IMR-90 (cell line): ENCODE results near the gene CTAGE15. TPM values are rescaled to one million over a fixed set of nuclear protein-coding genes. Genes with fewer than 3 reads are reported as not detected.
"Not testable (repeated sequence)": the region's sequence is repeated elsewhere in the genome, so short reads cannot be mapped to it uniquely, and the experiment has no call there.

Experiments
- ATAC-seq: fragments of 200-7000 bp; cut with Tn5 transposase; 2 replicates; pipeline ENCODE4 v1.9.1; 2020; ENCODE audit warnings: low read depth, mild to moderate bottlenecking, moderate library complexity
- BruUV-seq: library from RNA; stranded (reverse); fragments of 400-500 nt; replicated peaks from 2 replicates; lab custom pipeline; 2021; lab: Mats Ljungman, UMichigan
- CTCF ChIA-PET: fragments of 300-600 bp; formaldehyde crosslinking; extraction: SDS; loops from one replicate; lab custom pipeline; 2021; ENCODE audit warnings: antibody characterized with exemption; lab: Yijun Ruan, JAX
- POLR2A ChIA-PET: fragments of 300-600 bp; sonication (Branson Sonifier 250); formaldehyde crosslinking; loops from one replicate; lab custom pipeline; 2022; ENCODE audit warnings: antibody characterized with exemption; ENCODE audit not compliant: unreplicated experiment; lab: Charles Lee
- DNase-seq: peaks from one replicate; pipeline ENCODE4 v3.0.0; 2013
- H2AFZ ChIP-seq: replicated peaks from 2 replicates; pipeline ENCODE3; 2013; ENCODE audit warnings: low read length, mild to moderate bottlenecking; ENCODE audit not compliant: poor library complexity
- H2AK5ac ChIP-seq: 2 replicates; pipeline ENCODE4 v1.6.1; 2013; ENCODE audit warnings: low read depth, low read length, inconsistent platforms
- H2AK9ac ChIP-seq: replicated peaks from 2 replicates; pipeline ENCODE3; 2013; ENCODE audit warnings: mild to moderate bottlenecking, low read depth, low read length, moderate library complexity; ENCODE audit not compliant: poor library complexity
- H2BK120ac ChIP-seq: 2 replicates; pipeline ENCODE4 v1.6.1; 2013; ENCODE audit warnings: low read depth, low read length, inconsistent platforms
- H2BK15ac ChIP-seq: 3 replicates; pipeline ENCODE4 v1.6.1; 2013; ENCODE audit warnings: low read depth, low read length, inconsistent platforms
- H2BK20ac ChIP-seq: 2 replicates; pipeline ENCODE4 v1.6.1; 2013; ENCODE audit warnings: low read depth, mild to moderate bottlenecking, inconsistent platforms, low read length, moderate library complexity
- H2BK5ac ChIP-seq: 2 replicates; pipeline ENCODE4 v1.6.1; 2013; ENCODE audit warnings: mild to moderate bottlenecking, low read depth, low read length, inconsistent platforms; ENCODE audit not compliant: poor library complexity, severe bottlenecking
- H3K14ac ChIP-seq: replicated peaks from 2 replicates; pipeline ENCODE4 v1.6.1; 2013; ENCODE audit warnings: low read depth, low read length, inconsistent platforms
- H3K18ac ChIP-seq: 2 replicates; pipeline ENCODE4 v1.6.1; 2013; ENCODE audit warnings: low read depth, low read length, control low read depth
- H3K23ac ChIP-seq: 2 replicates; pipeline ENCODE4 v1.6.1; 2013; ENCODE audit warnings: low read depth, low read length, inconsistent platforms
- H3K27ac ChIP-seq: 2 replicates; pipeline ENCODE4 v1.5.1; 2013; ENCODE audit warnings: mild to moderate bottlenecking, control low read depth, low read length; ENCODE audit not compliant: insufficient read depth
- H3K27me3 ChIP-seq: 2 replicates; pipeline ENCODE4 v1.6.1; 2013; ENCODE audit warnings: low read length; ENCODE audit not compliant: control insufficient read depth, insufficient read depth
- H3K36me3 ChIP-seq: 2 replicates; pipeline ENCODE4 v1.6.1; 2013; ENCODE audit warnings: low read length, mixed read lengths; ENCODE audit not compliant: control insufficient read depth, insufficient read depth
- H3K4ac ChIP-seq: 2 replicates; pipeline ENCODE4 v1.6.1; 2013; ENCODE audit warnings: low read depth, low read length, inconsistent platforms
- H3K4me1 ChIP-seq: 2 replicates; pipeline ENCODE4 v1.6.1; 2013; ENCODE audit warnings: low read length, mixed read lengths; ENCODE audit not compliant: control insufficient read depth, insufficient read depth
- H3K4me2 ChIP-seq: 2 replicates; pipeline ENCODE4 v1.6.1; 2013; ENCODE audit warnings: low read depth, mild to moderate bottlenecking, control low read depth, low read length, moderate library complexity
- H3K4me3 ChIP-seq: 2 replicates; pipeline ENCODE4 v1.5.1; 2013; ENCODE audit warnings: low read depth, mild to moderate bottlenecking, control low read depth, low read length, moderate library complexity; ENCODE audit not compliant: insufficient read depth
- H3K56ac ChIP-seq: 2 replicates; pipeline ENCODE4 v1.6.1; 2013; ENCODE audit warnings: low read length, inconsistent platforms; ENCODE audit not compliant: insufficient read depth; ENCODE audit errors: extremely low read depth
- H3K79me1 ChIP-seq, 2 experiments: 2 replicates each; pipeline ENCODE4 v1.6.1; 2013; ENCODE audit warnings: low read length in 2 of 2, inconsistent platforms in 1 of 2, low read depth in 1 of 2
- H3K9ac ChIP-seq: 2 replicates; pipeline ENCODE4 v1.6.1; 2013; ENCODE audit warnings: low read depth, low read length, control low read depth
- H3K9me1 ChIP-seq: 2 replicates; pipeline ENCODE4 v1.6.1; 2013; ENCODE audit warnings: low read length, inconsistent platforms; ENCODE audit not compliant: insufficient read depth
- H3K9me3 ChIP-seq: 2 replicates; pipeline ENCODE4 v1.6.1; 2013; ENCODE audit warnings: low read length; ENCODE audit not compliant: control insufficient read depth, insufficient read depth
- H4K20me1 ChIP-seq: 2 replicates; pipeline ENCODE4 v1.6.1; 2013; ENCODE audit warnings: low read length, inconsistent platforms; ENCODE audit not compliant: insufficient read depth
- H4K5ac ChIP-seq: 2 replicates; pipeline ENCODE4 v1.6.1; 2013; ENCODE audit warnings: mild to moderate bottlenecking, low read depth, low read length, control low read depth
- H4K8ac ChIP-seq, 2 experiments: 2 replicates each; pipeline ENCODE4 v1.6.1; 2013; ENCODE audit warnings: low read depth in 2 of 2, low read length in 2 of 2, control low read depth in 1 of 2, inconsistent platforms in 1 of 2
- H4K91ac ChIP-seq: 2 replicates; pipeline ENCODE4 v1.6.1; 2013; ENCODE audit warnings: low read depth, low read length, inconsistent platforms; ENCODE audit not compliant: insufficient read depth
- WGBS, 2 experiments: methylation state at CpG; one replicate each; pipeline versions ENCODE4 v1.1.5 to v1.1.7; 2013; ENCODE audit warnings: missing lambda C conversion rate in 2 of 2; ENCODE audit not compliant: insufficient read length in 1 of 2; ENCODE audit errors: extremely low coverage in 2 of 2; 5-methylcytosine and 5-hydroxymethylcytosine counted together
- dilution Hi-C: fragments of 300-500 bp; cut with HindIII; formaldehyde crosslinking; loops from one replicate; pipeline ENCODE4 v1.14.3; 2018; ENCODE audit warnings: low sequenced_read_pairs; ENCODE audit not compliant: unreplicated experiment
- in situ Hi-C: fragments of 300-500 bp; cut with MboI; formaldehyde crosslinking; loops from 3 replicates; pipeline ENCODE4 v1.14.3; 2019; ENCODE audit warnings: low sequenced_read_pairs, inconsistent platforms, mixed read lengths
- intact Hi-C: fragments of 100-400 bp; cut with micrococcal nuclease; formaldehyde crosslinking; loops from 2 replicates; pipeline ENCODE4 v1.10.0; 2022
- polyA plus RNA-seq, 3 experiments: library from polyadenylated mRNA; depleted of rRNA; stranded (reverse); fragments of >200 nt; gene quantifications; 2 replicates each; pipeline ENCODE4 v1.2.3, GENCODE V29; 2012; ENCODE audit warnings: low replicate concordance in 1 of 3
- total RNA-seq: library from RNA; depleted of rRNA; stranded (reverse); fragments of >200 nt; gene quantifications from 2 replicates; pipeline ENCODE4 v1.2.3, GENCODE V29; 2012

Gene CTAGE15
- total and polyA plus RNA-seq, 2 of the 4 experiments (the other 2 are of a cell fraction) = not detected

GRCh38 chr7:143531169-143531926, 40.3 kb upstream of the CTAGE15 start:
- H3K4ac ChIP-seq, H3K56ac ChIP-seq, H3K23ac ChIP-seq, H2BK120ac ChIP-seq, H2BK20ac ChIP-seq, H3K18ac ChIP-seq, H4K91ac ChIP-seq, intact Hi-C loops, in situ Hi-C loops, H2BK15ac ChIP-seq, H4K20me1 ChIP-seq, H3K27me3 ChIP-seq, H3K9me3 ChIP-seq, H4K8ac ChIP-seq, POLR2A ChIA-PET, BruUV-seq, H3K9ac ChIP-seq, ATAC-seq, H3K4me1 ChIP-seq, H2BK5ac ChIP-seq, H2AFZ ChIP-seq, H3K14ac ChIP-seq, H3K4me2 ChIP-seq, H2AK5ac ChIP-seq, H3K36me3 ChIP-seq, H3K79me1 ChIP-seq, H2AK9ac ChIP-seq, H3K4me3 ChIP-seq, dilution Hi-C loops, H4K5ac ChIP-seq, H3K27ac ChIP-seq, H3K9me1 ChIP-seq, CTCF ChIA-PET, DNase-seq: not testable (repeated sequence)
- no CpG with 5 or more reads among the region's 6 CpGs for WGBS, 2 experiments

GRCh38 chr7:143531932-143532331, 39.7 kb upstream of the CTAGE15 start:
- H3K27me3 ChIP-seq, ATAC-seq, H4K91ac ChIP-seq, H3K9ac ChIP-seq, intact Hi-C loops, H3K4ac ChIP-seq, H2AK5ac ChIP-seq, H3K79me1 ChIP-seq, H3K36me3 ChIP-seq, H3K14ac ChIP-seq, H4K8ac ChIP-seq, H2AK9ac ChIP-seq, in situ Hi-C loops, H3K4me3 ChIP-seq, H3K18ac ChIP-seq, H4K5ac ChIP-seq, POLR2A ChIA-PET, H2AFZ ChIP-seq, H3K9me3 ChIP-seq, H2BK15ac ChIP-seq, BruUV-seq, H3K4me1 ChIP-seq, H4K20me1 ChIP-seq, dilution Hi-C loops, DNase-seq, H3K4me2 ChIP-seq, CTCF ChIA-PET, H3K27ac ChIP-seq, H2BK5ac ChIP-seq, H2BK20ac ChIP-seq, H3K9me1 ChIP-seq, H3K23ac ChIP-seq, H3K56ac ChIP-seq, H2BK120ac ChIP-seq: not testable (repeated sequence)
- no CpG with 5 or more reads among the region's 1 CpG for WGBS, 2 experiments
